GM12878 (cell line): ENCODE data around the gene STX3.

Experiments used
- CBX3 ChIP-seq: fragments of 200-600 bp; sonication (generic); IDR thresholded peaks from 2 replicates; pipeline ENCODE4 v1.6.1; 2016; ENCODE audit warnings: low read depth, borderline replicate concordance
- CEBPB ChIP-seq, 2 experiments: fragments of 150-350 bp in 1 of 2; IDR thresholded peaks; 2 replicates each; pipeline ENCODE4 v1.6.1; 2012 to 2014; ENCODE audit warnings: low read depth in 2 of 2, low read length in 2 of 2, borderline replicate concordance in 1 of 2, inconsistent platforms in 1 of 2
- CHD2 ChIP-seq: IDR thresholded peaks from 2 replicates; pipeline ENCODE4 v1.6.1; 2011; ENCODE audit warnings: low read depth, low read length, improper control_type of control experiment, borderline replicate concordance
- CTCF ChIP-seq, 3 experiments: IDR thresholded peaks in 2 of 3; conservative IDR thresholded peaks in 1 of 3; 2 replicates each; pipeline ENCODE4 v1.5.1; 2011; ENCODE audit warnings: low read depth in 3 of 3, low read length in 3 of 3, mild to moderate bottlenecking in 3 of 3, control low read depth in 2 of 3, moderate library complexity in 2 of 3, inconsistent platforms in 1 of 3, mixed read lengths in 1 of 3; ENCODE audit not compliant: control insufficient read depth in 2 of 3, insufficient read depth in 1 of 3; ENCODE audit errors: extremely low read depth in 1 of 3
- EP300 ChIP-seq, 2 experiments: fragments of 150-350 bp in 1 of 2; IDR thresholded peaks; 2 replicates each; pipeline ENCODE4 v1.6.1; 2011 to 2012; ENCODE audit warnings: low read depth in 2 of 2, low read length in 2 of 2, borderline replicate concordance in 1 of 2, improper control_type of control experiment in 1 of 2, inconsistent platforms in 1 of 2; ENCODE audit not compliant: control insufficient read depth in 1 of 2
- ETV6 ChIP-seq, 2 experiments: fragments of 450-650 bp in 1 of 2; IDR thresholded peaks in 1 of 2; conservative IDR thresholded peaks in 1 of 2; 2 replicates each; pipeline ENCODE4 v1.6.1; 2014; ENCODE audit warnings: antibody characterized with exemption in 1 of 2, borderline replicate concordance in 1 of 2, low read depth in 1 of 2, mild to moderate bottlenecking in 1 of 2, moderate library complexity in 1 of 2
- EZH2 ChIP-seq: IDR thresholded peaks from 2 replicates; pipeline ENCODE4 v1.6.1; 2012; ENCODE audit warnings: low read depth, mild to moderate bottlenecking, control low read depth, inconsistent platforms, low read length, borderline replicate concordance; ENCODE audit not compliant: control insufficient read depth
- NFIC ChIP-seq: IDR thresholded peaks from 2 replicates; pipeline ENCODE4 v1.6.1; 2012; ENCODE audit warnings: low read depth, mild to moderate bottlenecking, inconsistent platforms, low read length, moderate library complexity
- POLR2A ChIP-seq: IDR thresholded peaks from 2 replicates; pipeline ENCODE4 v1.6.1; 2011; ENCODE audit warnings: low read depth, mild to moderate bottlenecking, low read length
- POLR2AphosphoS5 ChIP-seq: IDR thresholded peaks from 2 replicates; pipeline ENCODE4 v1.6.1; 2011; ENCODE audit warnings: mild to moderate bottlenecking, low read length, inconsistent platforms
- REST ChIP-seq: IDR thresholded peaks from 2 replicates; pipeline ENCODE4 v1.6.1; 2012; ENCODE audit warnings: mild to moderate bottlenecking, low read depth, low read length
- SPI1 ChIP-seq: IDR thresholded peaks from 2 replicates; pipeline ENCODE4 v1.6.1; 2011; ENCODE audit warnings: low read depth, mild to moderate bottlenecking, low read length, moderate library complexity, borderline replicate concordance; ENCODE audit not compliant: insufficient read depth
- SREBF2 ChIP-seq: IDR thresholded peaks from 2 replicates; pipeline ENCODE4 v1.6.1; 2012; ENCODE audit warnings: mild to moderate bottlenecking, low read length
- ZNF622 ChIP-seq: fragments of 450-650 bp; IDR thresholded peaks from 2 replicates; pipeline ENCODE4 v1.6.1; 2017; ENCODE audit warnings: mild to moderate bottlenecking, inconsistent platforms

GRCh38 chr11:59842316-59842715, 87.1 kb downstream of the STX3 start:
- TF ChIP-seq EP300 (IDR thresholded peaks at IDR 0.05; ENCODE audit: borderline replicate concordance in 1 of 2, control insufficient read depth in 1 of 2, low read depth in 2 of 2, low read length in 2 of 2) (no peak), POLR2AphosphoS5 (no peak), CBX3 (no peak), ETV6 (conservative IDR thresholded peaks at IDR 0.05 in 1 of 2, IDR thresholded peaks at IDR 0.05 in 1 of 2; ENCODE audit: borderline replicate concordance in 1 of 2, low read depth in 1 of 2) (no peak), CEBPB (IDR thresholded peaks at IDR 0.05; ENCODE audit: borderline replicate concordance in 1 of 2, low read depth in 2 of 2, low read length in 2 of 2) (no peak), SREBF2 (no peak), POLR2A (no peak), ZNF622 (no peak), NFIC (no peak), EZH2 (no peak), SPI1 (no peak), CHD2 (no peak), REST (no peak), CTCF (IDR thresholded peaks at IDR 0.05 in 2 of 3, conservative IDR thresholded peaks at IDR 0.05 in 1 of 3; ENCODE audit: control insufficient read depth in 2 of 3, extremely low read depth in 1 of 3, insufficient read depth in 1 of 3, low read depth in 3 of 3, low read length in 3 of 3) (no peak)
